Measurements from ENCODE around the gene SMARCA2.

SMARCA2 gene

GRCh38 chr9:2016408-2017330 lies 1.5 kb downstream of the SMARCA2 start:
- peak; percentile 13 for DNase-seq

- peak; percentile 6 for DNase-seq
These were observed 2.4 kb downstream of the SMARCA2 start for GRCh38 chr9:2017331-2018161.

- no peak for DNase-seq
These were observed 3.1 kb downstream of the SMARCA2 start for GRCh38 chr9:2018162-2018643.

GRCh38 chr9:2018764-2019558 lies 3.8 kb downstream of the SMARCA2 start:
- no peak for DNase-seq

- DNase-seq = no peak
These were observed 4.6 kb downstream of the SMARCA2 start for GRCh38 chr9:2019723-2020122.

- no peak for DNase-seq
These were observed 6.6 kb downstream of the SMARCA2 start for GRCh38 chr9:2021731-2022130.

GRCh38 chr9:2022560-2022959 lies 7.4 kb downstream of the SMARCA2 start:
- no peak for DNase-seq

- no peak for DNase-seq
These were observed 7.9 kb downstream of the SMARCA2 start for GRCh38 chr9:2023042-2023441.

- no peak for DNase-seq
These were observed 8.4 kb downstream of the SMARCA2 start for GRCh38 chr9:2023532-2023931.

GRCh38 chr9:2024888-2025782 lies 10.0 kb downstream of the SMARCA2 start:
- no peak for DNase-seq

GRCh38 chr9:2026220-2026997 lies 11.3 kb downstream of the SMARCA2 start:
- no peak for DNase-seq

- DNase-seq = no peak
These were observed 12.5 kb downstream of the SMARCA2 start for GRCh38 chr9:2027543-2028160.

- no peak for DNase-seq
These were observed 13.7 kb downstream of the SMARCA2 start for GRCh38 chr9:2028888-2029287.

GRCh38 chr9:2029666-2030170 lies 14.6 kb downstream of the SMARCA2 start:
- DNase-seq = no peak

GRCh38 chr9:2032234-2032633 lies 17.1 kb downstream of the SMARCA2 start:
- DNase-seq = no peak

- DNase-seq = no peak
These were observed 21.7 kb downstream of the SMARCA2 start for GRCh38 chr9:2036844-2037243.

GRCh38 chr9:2039294-2040180 lies 24.4 kb downstream of the SMARCA2 start:
- no peak for DNase-seq

- DNase-seq = no peak
These were observed 25.7 kb downstream of the SMARCA2 start for GRCh38 chr9:2040828-2041227.

GRCh38 chr9:2041736-2042135 lies 26.6 kb downstream of the SMARCA2 start:
- no peak for DNase-seq
